HEK293 (cell line): ENCODE results near the gene TLE3.

ENCODE experiments used
- BCL11A ChIP-seq: fragments of 450-650 bp; formaldehyde crosslinking; IDR thresholded peaks from 2 replicates; pipeline ENCODE4 v1.5.1; 2016; ENCODE audit warnings: low read depth, missing biosample characterization, missing genetic modification characterization
- BCL6B ChIP-seq: fragments of 450-650 bp; formaldehyde crosslinking; IDR thresholded peaks from 2 replicates; pipeline ENCODE4 v1.5.1; 2017; ENCODE audit warnings: missing biosample characterization, missing genetic modification characterization
- FEZF1 ChIP-seq: fragments of 450-650 bp; formaldehyde crosslinking; IDR thresholded peaks from 2 replicates; pipeline ENCODE4 v1.5.1; 2016; ENCODE audit warnings: missing biosample characterization, missing genetic modification characterization
- KLF8 ChIP-seq: fragments of 450-650 bp; formaldehyde crosslinking; IDR thresholded peaks from 2 replicates; pipeline ENCODE4 v1.5.1; 2016; ENCODE audit warnings: missing biosample characterization, missing genetic modification characterization
- MZF1 ChIP-seq: fragments of 450-650 bp; formaldehyde crosslinking; IDR thresholded peaks from 2 replicates; pipeline ENCODE4 v1.5.1; 2017; ENCODE audit warnings: missing biosample characterization, missing genetic modification characterization, borderline replicate concordance
- REST ChIP-seq: fragments of 450-650 bp; formaldehyde crosslinking; IDR thresholded peaks from 2 replicates; pipeline ENCODE4 v1.5.1; 2016; ENCODE audit warnings: missing biosample characterization, missing genetic modification characterization
- SP2 ChIP-seq: fragments of 450-650 bp; formaldehyde crosslinking; IDR thresholded peaks from 2 replicates; pipeline ENCODE4 v1.5.1; 2016; ENCODE audit warnings: missing biosample characterization, missing genetic modification characterization
- SP3 ChIP-seq: fragments of 450-650 bp; formaldehyde crosslinking; IDR thresholded peaks from 2 replicates; pipeline ENCODE4 v1.5.1; 2016; ENCODE audit warnings: missing biosample characterization, missing genetic modification characterization
- SP7 ChIP-seq: fragments of 450-650 bp; formaldehyde crosslinking; IDR thresholded peaks from 2 replicates; pipeline ENCODE4 v1.5.1; 2016; ENCODE audit warnings: missing biosample characterization, missing genetic modification characterization
- YY1 ChIP-seq: fragments of 450-650 bp; formaldehyde crosslinking; IDR thresholded peaks from 2 replicates; pipeline ENCODE4 v1.5.1; 2018; ENCODE audit warnings: missing biosample characterization, missing genetic modification characterization
- ZBTB1 ChIP-seq: fragments of 450-650 bp; formaldehyde crosslinking; IDR thresholded peaks from 2 replicates; pipeline ENCODE4 v1.5.1; 2016; ENCODE audit warnings: missing biosample characterization, missing genetic modification characterization
- ZBTB17 ChIP-seq: fragments of 450-650 bp; formaldehyde crosslinking; IDR thresholded peaks from 2 replicates; pipeline ENCODE4 v1.5.1; 2016; ENCODE audit warnings: missing biosample characterization, missing genetic modification characterization
- ZFP3 ChIP-seq: fragments of 450-650 bp; formaldehyde crosslinking; IDR thresholded peaks from 2 replicates; pipeline ENCODE4 v1.5.1; 2016; ENCODE audit warnings: low read depth, missing biosample characterization, missing genetic modification characterization
- ZNF112 ChIP-seq: fragments of 450-650 bp; formaldehyde crosslinking; IDR thresholded peaks from 2 replicates; pipeline ENCODE4 v1.5.0; 2017; ENCODE audit warnings: missing biosample characterization, missing genetic modification characterization
- ZNF174 ChIP-seq: fragments of 450-650 bp; formaldehyde crosslinking; IDR thresholded peaks from 2 replicates; pipeline ENCODE4 v1.5.0; 2017; ENCODE audit warnings: missing biosample characterization, mild to moderate bottlenecking, missing genetic modification characterization
- ZNF223 ChIP-seq: fragments of 450-650 bp; formaldehyde crosslinking; IDR thresholded peaks from 2 replicates; pipeline ENCODE4 v1.5.1; 2016; ENCODE audit warnings: missing biosample characterization, missing genetic modification characterization
- ZNF24 ChIP-seq: fragments of 450-650 bp; formaldehyde crosslinking; IDR thresholded peaks from 2 replicates; pipeline ENCODE4 v1.5.1; 2016; ENCODE audit warnings: missing biosample characterization, missing genetic modification characterization
- ZNF266 ChIP-seq: fragments of 450-650 bp; formaldehyde crosslinking; IDR thresholded peaks from 2 replicates; pipeline ENCODE4 v1.5.1; 2016; ENCODE audit warnings: missing biosample characterization, missing genetic modification characterization, low read depth
- ZNF324 ChIP-seq: fragments of 450-650 bp; formaldehyde crosslinking; IDR thresholded peaks from 2 replicates; pipeline ENCODE4 v1.5.1; 2016; ENCODE audit warnings: missing biosample characterization, missing genetic modification characterization
- ZNF335 ChIP-seq: fragments of 450-650 bp; formaldehyde crosslinking; conservative IDR thresholded peaks from 2 replicates; pipeline ENCODE4 v1.5.1; 2016; ENCODE audit warnings: missing biosample characterization, missing genetic modification characterization
- ZNF354C ChIP-seq: fragments of 450-650 bp; formaldehyde crosslinking; IDR thresholded peaks from 2 replicates; pipeline ENCODE4 v1.5.1; 2016; ENCODE audit warnings: missing biosample characterization, missing genetic modification characterization, low read depth, borderline replicate concordance
- ZNF394 ChIP-seq: fragments of 450-650 bp; formaldehyde crosslinking; IDR thresholded peaks from 2 replicates; pipeline ENCODE4 v1.5.1; 2016; ENCODE audit warnings: missing biosample characterization, missing genetic modification characterization, mild to moderate bottlenecking, moderate library complexity, borderline replicate concordance
- ZNF521 ChIP-seq: fragments of 450-650 bp; formaldehyde crosslinking; IDR thresholded peaks from 2 replicates; pipeline ENCODE4 v1.5.1; 2017; ENCODE audit warnings: missing biosample characterization, mild to moderate bottlenecking, missing genetic modification characterization
- ZNF549 ChIP-seq: fragments of 450-650 bp; IDR thresholded peaks from 2 replicates; pipeline ENCODE4 v1.5.1; 2018; ENCODE audit warnings: missing biosample characterization, missing genetic modification characterization, mild to moderate bottlenecking, inconsistent platforms, moderate library complexity
- ZNF561 ChIP-seq: fragments of 450-650 bp; IDR thresholded peaks from 2 replicates; pipeline ENCODE4 v1.5.1; 2018; ENCODE audit warnings: missing biosample characterization, missing genetic modification characterization, borderline replicate concordance
- ZNF580 ChIP-seq: fragments of 450-650 bp; formaldehyde crosslinking; IDR thresholded peaks from 2 replicates; pipeline ENCODE4 v1.5.1; 2016; ENCODE audit warnings: missing biosample characterization, missing genetic modification characterization
- ZNF600 ChIP-seq: fragments of 450-650 bp; formaldehyde crosslinking; IDR thresholded peaks from 2 replicates; pipeline ENCODE4 v1.5.1; 2016; ENCODE audit warnings: missing biosample characterization, missing genetic modification characterization
- ZNF623 ChIP-seq: fragments of 450-650 bp; formaldehyde crosslinking; IDR thresholded peaks from 2 replicates; pipeline ENCODE4 v1.5.1; 2016; ENCODE audit warnings: missing biosample characterization, missing genetic modification characterization
- ZNF692 ChIP-seq: fragments of 450-650 bp; formaldehyde crosslinking; IDR thresholded peaks from 2 replicates; pipeline ENCODE4 v1.5.1; 2016; ENCODE audit warnings: missing biosample characterization, missing genetic modification characterization
- ZNF76 ChIP-seq: fragments of 450-650 bp; formaldehyde crosslinking; IDR thresholded peaks from 2 replicates; pipeline ENCODE4; 2016; ENCODE audit warnings: low read depth, missing biosample characterization, missing genetic modification characterization, borderline replicate concordance
- ZNF791 ChIP-seq: fragments of 450-650 bp; formaldehyde crosslinking; IDR thresholded peaks from 2 replicates; pipeline ENCODE4 v1.5.1; 2016; ENCODE audit warnings: missing biosample characterization, missing genetic modification characterization
- ZSCAN5A ChIP-seq: fragments of 450-650 bp; formaldehyde crosslinking; IDR thresholded peaks from 2 replicates; pipeline ENCODE4 v1.5.1; 2016; ENCODE audit warnings: missing biosample characterization, missing genetic modification characterization
- ZXDB ChIP-seq: fragments of 450-650 bp; formaldehyde crosslinking; IDR thresholded peaks from 2 replicates; pipeline ENCODE4 v1.5.1; 2016; ENCODE audit warnings: missing biosample characterization, missing genetic modification characterization

Gene TLE3

GRCh38 chr15:70098461-70099166 is 897 bp upstream of the TLE3 start (continued):
- no peak for TF ChIP-seq REST
- peak; percentile 79; the same call in 1 of the 2 replicates for TF ChIP-seq ZNF24 (tag by site-specific recombination)
- TF ChIP-seq ZFP3 = no peak
- TF ChIP-seq ZNF324 = no peak
- TF ChIP-seq ZNF394 (tag by site-specific recombination) = no peak
- TF ChIP-seq ZNF692 (tag by site-specific recombination) = no peak
- no peak for TF ChIP-seq ZNF580 (tag by site-specific recombination)
- no peak; the same call in 1 of the 2 replicates for TF ChIP-seq SP3 (tag by site-specific recombination)
- no peak for TF ChIP-seq ZNF549 (tag by site-specific recombination)
- TF ChIP-seq ZNF112 (tag by site-specific recombination) = no peak
- no peak; the same call in 1 of the 2 replicates for TF ChIP-seq BCL11A (tag by site-specific recombination)
- no peak for TF ChIP-seq ZNF354C
- 0 out of 2 replicates have a peak, but pooled peaks have one; percentile 17 for TF ChIP-seq ZNF76 (tag by site-specific recombination)
- TF ChIP-seq ZNF174 (tag by site-specific recombination) = no peak
- TF ChIP-seq YY1 (tag by site-specific recombination) = no peak
- TF ChIP-seq ZXDB (tag by site-specific recombination) = peak; percentile 89
- TF ChIP-seq ZNF791 (tag by site-specific recombination) = no peak
- no peak for TF ChIP-seq ZNF521 (tag by site-specific recombination)
- TF ChIP-seq FEZF1 (tag by site-specific recombination) = peak; percentile 83
- 0 out of 2 replicates have a peak, but pooled peaks have one; percentile 48 for TF ChIP-seq KLF8 (tag by site-specific recombination)
- peak; percentile 89 for TF ChIP-seq ZNF335 (tag by site-specific recombination)
- TF ChIP-seq ZBTB1 = no peak
- no peak for TF ChIP-seq ZNF266 (tag by site-specific recombination)
- TF ChIP-seq ZBTB17 = peak; percentile 63; the same call in 1 of the 2 replicates
- 0 out of 2 replicates have a peak, but pooled peaks have one; percentile 53 for TF ChIP-seq ZNF561 (tag by site-specific recombination)
- no peak for TF ChIP-seq ZNF223
- no peak for TF ChIP-seq BCL6B (tag by site-specific recombination)
- TF ChIP-seq SP7 (tag by site-specific recombination) = peak; percentile 78; the same call in 1 of the 2 replicates
- TF ChIP-seq MZF1 (tag by site-specific recombination) = no peak
- peak; percentile 72 for TF ChIP-seq ZNF600 (tag by site-specific recombination)
- TF ChIP-seq ZNF623 (tag by site-specific recombination) = no peak
- TF ChIP-seq SP2 (tag by site-specific recombination) = peak; percentile 20
- no peak for TF ChIP-seq ZSCAN5A (tag by site-specific recombination)
